Activated CD8-positive, alpha-beta memory T cell treated with anti-CD3 and anti-CD28 coated beads, Interleukin-2, amount 10 ng/mL, durations not matched to agents 7 days and 5 days (primary cell): ENCODE results near the gene NFAT5. TPM values are rescaled to one million over a fixed set of nuclear protein-coding genes. Genes with fewer than 3 reads are reported as not detected.
"Not testable (repeated sequence)": the region's sequence is repeated elsewhere in the genome, so short reads cannot be mapped to it uniquely, and the experiment has no call there.

Source experiments
- ATAC-seq: fragments of 150-1000 bp; cut with Tn5 transposase; one replicate; pipeline ENCODE4 v1.10.0; 2021; ENCODE audit warnings: moderate library complexity
- CTCF ChIA-PET: fragments of 350-600 bp; sonication (Branson Sonifier 250); formaldehyde crosslinking; loops from one replicate; lab custom pipeline; 2021; ENCODE audit warnings: antibody characterized with exemption; lab: Charles Lee
- DNase-seq: peaks from one replicate; pipeline ENCODE4 v3.0.0-alpha.2; 2020
- H3K27ac Mint-ChIP-seq: one replicate; pipeline ENCODE4 v1.8.0; 2021; ENCODE audit warnings: mild to moderate bottlenecking, mixed read lengths
- H3K27me3 Mint-ChIP-seq: one replicate; pipeline ENCODE4 v1.8.0; 2021; ENCODE audit warnings: mixed read lengths
- H3K36me3 Mint-ChIP-seq: one replicate; pipeline ENCODE4 v1.8.0; 2021; ENCODE audit warnings: mild to moderate bottlenecking, mixed read lengths
- H3K4me1 Mint-ChIP-seq: one replicate; pipeline ENCODE4 v1.8.0; 2021; ENCODE audit warnings: mixed read lengths
- H3K4me3 Mint-ChIP-seq: one replicate; pipeline ENCODE4 v1.8.0; 2021; ENCODE audit warnings: mild to moderate bottlenecking, moderate library complexity, mixed read lengths
- H3K9me3 Mint-ChIP-seq: one replicate; pipeline ENCODE4 v1.8.0; 2022; ENCODE audit warnings: low read depth, mixed read lengths
- total RNA-seq, 2 experiments: library from RNA; stranded (reverse); gene quantifications; one replicate each; pipeline ENCODE4 v1.2.3, GENCODE V29; 2021

NFAT5 gene
- total RNA-seq, 2 experiments from 2014 or later: 28.7 to 36.8 TPM

DNA sequence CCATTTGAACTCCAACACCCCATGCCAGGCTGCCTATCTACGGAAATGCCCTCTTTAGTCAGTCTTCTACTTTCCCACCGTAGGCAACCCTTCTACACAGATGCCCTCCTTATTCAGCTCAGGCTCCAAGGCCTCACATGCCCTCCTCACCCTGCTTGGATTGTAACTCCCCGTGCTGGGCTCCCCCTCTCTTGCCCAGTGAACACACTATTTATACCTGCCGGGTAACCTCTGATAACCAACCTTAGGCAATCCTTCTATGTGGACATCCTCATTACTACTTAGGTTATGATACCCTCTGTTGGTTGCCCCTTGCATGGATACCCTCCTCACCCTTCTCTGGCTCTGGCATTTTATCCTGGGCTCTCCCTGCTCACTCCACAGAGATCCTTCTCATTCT, 50.3 kb downstream of the NFAT5 start:
- CTCF ChIA-PET: no interaction called here
- ATAC-seq (no peak), DNase-seq (no peak)
- no peaks in the 10 kb centered on the region for H3K9me3 Mint-ChIP-seq
- no peak overlapping the region for H3K4me3 Mint-ChIP-seq
- H3K27ac Mint-ChIP-seq: no peak overlapping the region
- H3K36me3 Mint-ChIP-seq: peaks cover 16% of the 10 kb centered on the region
- H3K4me1 Mint-ChIP-seq: peaks cover 28% of the 10 kb centered on the region
- H3K27me3 Mint-ChIP-seq: no peaks in the 10 kb centered on the region

DNA sequence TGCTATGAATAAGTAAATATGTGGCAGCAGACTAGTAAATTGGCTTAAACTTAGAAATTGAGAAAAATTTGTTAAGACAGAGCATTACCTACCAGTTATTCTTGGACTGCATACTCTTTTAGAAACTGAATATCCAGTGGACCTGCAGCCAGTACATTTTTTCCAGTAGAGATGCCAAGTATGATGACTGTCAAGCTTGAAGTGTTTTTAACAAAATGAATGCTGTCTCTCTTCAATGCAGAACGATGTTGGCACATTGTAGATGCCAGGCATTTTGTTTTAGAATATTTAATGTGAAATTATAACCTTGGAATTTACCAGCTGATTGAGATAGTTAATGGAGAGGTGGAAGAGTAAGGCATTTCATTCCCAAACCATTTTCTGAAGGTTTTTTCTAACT, 52.5 kb downstream of the NFAT5 start:
- Mint-ChIP-seq H3K4me1 (peaks cover 17% of the 10 kb centered on the region), H3K4me3 (no peak overlapping the region), H3K36me3 (peaks cover 17% of the 10 kb centered on the region), H3K27ac (no peak overlapping the region), H3K9me3 (no peaks in the 10 kb centered on the region), H3K27me3 (no peaks in the 10 kb centered on the region)
- ATAC-seq (no peak), DNase-seq (no peak)
- CTCF ChIA-PET: interaction anchor here (1.3 to 1.6 kb wide), 2 partner anchors 63 to 223 kb away, joined by 3 to 4 read pairs; no protein-coding TSS in a partner anchor

DNA sequence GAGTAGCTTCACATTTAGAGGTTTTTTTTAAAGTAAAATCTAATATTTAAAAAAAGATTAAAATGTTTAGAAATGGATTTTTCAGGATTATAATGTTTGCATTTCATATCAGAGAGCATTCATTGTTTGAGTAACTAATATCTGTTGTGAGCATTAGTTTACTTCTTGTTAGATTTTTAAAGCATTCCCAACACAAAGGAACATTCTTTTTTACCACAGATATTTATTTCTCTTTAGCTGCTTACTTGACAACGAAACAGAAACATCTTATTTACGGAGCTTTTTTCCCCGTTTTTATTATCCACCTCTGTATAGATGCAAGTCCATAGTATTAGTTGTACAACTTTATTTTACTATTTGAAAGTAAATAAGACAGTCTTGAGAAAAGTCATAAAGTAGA, 53.0 kb downstream of the NFAT5 start:
- no peak for DNase-seq
- no peak overlapping the region for H3K4me3 Mint-ChIP-seq
- CTCF ChIA-PET: interaction anchor here (1.3 to 1.6 kb wide), 2 partner anchors 63 to 223 kb away, joined by 3 to 4 read pairs; no protein-coding TSS in a partner anchor
- H3K36me3 Mint-ChIP-seq: peaks cover 18% of the 10 kb centered on the region
- no peaks in the 10 kb centered on the region for H3K27me3 Mint-ChIP-seq
- no peak overlapping the region for H3K27ac Mint-ChIP-seq
- peaks cover 12% of the 10 kb centered on the region for H3K4me1 Mint-ChIP-seq
- no peaks in the 10 kb centered on the region for H3K9me3 Mint-ChIP-seq
- no peak for ATAC-seq

DNA sequence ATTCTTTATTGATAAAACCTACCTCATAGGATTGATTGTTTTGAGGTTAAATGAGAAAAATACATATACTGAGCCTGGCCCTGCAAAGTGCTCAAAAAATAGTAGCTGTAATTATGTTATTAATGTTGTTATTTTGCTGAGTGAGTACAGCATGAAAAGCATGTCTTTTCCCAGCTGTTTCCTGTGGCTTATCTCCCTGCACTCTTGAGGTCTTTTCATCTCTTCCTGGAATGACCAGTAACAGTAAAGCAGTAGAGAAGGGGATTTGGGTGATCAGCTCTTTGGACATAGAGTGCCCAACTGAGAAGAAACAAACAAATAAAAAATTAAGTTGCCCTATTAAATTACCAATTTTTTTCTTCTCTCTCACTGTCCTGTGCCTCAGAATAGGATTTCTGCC, 53.7 kb downstream of the NFAT5 start:
- DNase-seq: no peak
- H3K27me3 Mint-ChIP-seq: no peaks in the 10 kb centered on the region
- no peaks in the 10 kb centered on the region for H3K9me3 Mint-ChIP-seq
- peaks cover 21% of the 10 kb centered on the region for H3K36me3 Mint-ChIP-seq
- H3K4me1 Mint-ChIP-seq: peaks cover 11% of the 10 kb centered on the region
- no peak for ATAC-seq
- H3K27ac Mint-ChIP-seq: no peak overlapping the region
- no peak overlapping the region for H3K4me3 Mint-ChIP-seq
- CTCF ChIA-PET: interaction anchor here (1.6 kb wide), 1 partner anchor 224 kb away, joined by 4 read pairs; no protein-coding TSS in a partner anchor

DNA sequence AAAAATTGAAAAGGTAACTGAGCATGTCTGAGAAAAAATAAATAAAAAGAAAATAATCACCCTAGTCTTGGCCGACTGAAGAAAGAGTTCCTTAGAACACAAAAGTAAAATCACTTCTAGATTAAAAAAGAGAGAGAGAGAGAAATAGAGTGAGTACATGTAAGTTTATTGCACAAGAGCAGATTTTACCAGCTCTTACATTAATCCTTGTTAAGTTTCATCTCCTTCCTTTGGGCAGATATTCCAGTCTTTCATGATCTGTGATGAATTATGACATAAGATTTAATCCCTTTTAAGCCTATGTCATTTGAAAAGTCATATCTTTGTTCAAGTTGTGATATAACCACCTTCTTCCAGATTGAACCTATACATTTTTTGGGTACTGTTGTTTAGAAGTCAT, 54.8 kb downstream of the NFAT5 start:
- peaks cover 21% of the 10 kb centered on the region for H3K36me3 Mint-ChIP-seq
- no peak overlapping the region for H3K27ac Mint-ChIP-seq
- CTCF ChIA-PET: no interaction called here

DNA sequence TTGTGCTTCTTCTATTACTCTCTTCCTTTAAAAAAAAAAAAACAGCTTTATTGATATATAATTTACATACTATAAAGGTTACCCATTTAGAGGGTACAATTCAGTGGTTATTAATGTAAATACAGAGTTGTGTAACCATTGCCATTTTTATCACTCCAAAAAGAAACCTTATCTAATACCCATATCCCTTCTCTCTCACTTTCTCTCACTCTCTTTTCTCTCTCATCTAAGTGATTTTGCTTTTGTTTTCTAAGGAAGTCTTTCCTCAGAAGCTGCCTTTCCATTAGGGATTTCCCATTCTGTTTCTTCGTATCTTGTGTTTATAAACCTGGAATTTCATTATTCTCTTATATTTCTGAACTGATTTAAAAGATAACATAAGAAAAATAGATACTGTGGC, 55.5 kb downstream of the NFAT5 start:
- H3K4me3 Mint-ChIP-seq: no peak overlapping the region
- DNase-seq (no peak), ATAC-seq (no peak)
- H3K27me3 Mint-ChIP-seq: no peaks in the 10 kb centered on the region
- H3K27ac Mint-ChIP-seq: no peak overlapping the region
- H3K9me3 Mint-ChIP-seq: no peaks in the 10 kb centered on the region
- CTCF ChIA-PET: no interaction called here
- H3K4me1 Mint-ChIP-seq: peaks cover 13% of the 10 kb centered on the region
- H3K36me3 Mint-ChIP-seq: peaks cover 19% of the 10 kb centered on the region

More for the DNA sequence above, 54.8 kb downstream of the NFAT5 start:
- no peaks in the 10 kb centered on the region for H3K27me3 Mint-ChIP-seq
- DNase-seq (no peak), ATAC-seq (no peak)
- H3K4me1 Mint-ChIP-seq: peaks cover 11% of the 10 kb centered on the region
- no peaks in the 10 kb centered on the region for H3K9me3 Mint-ChIP-seq
- H3K4me3 Mint-ChIP-seq: no peak overlapping the region

DNA sequence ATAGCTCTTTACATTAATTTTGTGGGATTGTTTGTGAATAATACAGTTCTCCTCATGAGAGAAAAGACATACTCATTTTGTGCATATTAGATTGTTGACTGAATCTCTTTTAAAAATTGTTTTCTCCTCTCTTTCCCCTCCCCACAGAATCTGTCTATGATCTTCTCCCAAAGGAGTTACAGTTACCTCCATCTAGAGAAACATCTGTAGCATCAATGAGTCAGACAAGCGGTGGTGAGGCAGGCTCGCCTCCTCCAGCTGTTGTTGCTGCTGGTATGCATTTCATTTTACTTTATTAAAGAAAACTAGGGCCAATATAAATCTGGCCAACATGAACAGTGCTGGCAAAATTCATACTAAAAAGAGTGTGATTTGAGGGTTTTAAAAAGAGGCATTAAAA, 60.5 kb downstream of the NFAT5 start:
- ATAC-seq (no peak), DNase-seq (no peak)
- Mint-ChIP-seq H3K36me3 (peaks cover 20% of the 10 kb centered on the region), H3K4me3 (no peak overlapping the region), H3K4me1 (peaks cover 3% of the 10 kb centered on the region), H3K9me3 (no peaks in the 10 kb centered on the region), H3K27me3 (no peaks in the 10 kb centered on the region), H3K27ac (no peak overlapping the region)
- CTCF ChIA-PET: no interaction called here

DNA sequence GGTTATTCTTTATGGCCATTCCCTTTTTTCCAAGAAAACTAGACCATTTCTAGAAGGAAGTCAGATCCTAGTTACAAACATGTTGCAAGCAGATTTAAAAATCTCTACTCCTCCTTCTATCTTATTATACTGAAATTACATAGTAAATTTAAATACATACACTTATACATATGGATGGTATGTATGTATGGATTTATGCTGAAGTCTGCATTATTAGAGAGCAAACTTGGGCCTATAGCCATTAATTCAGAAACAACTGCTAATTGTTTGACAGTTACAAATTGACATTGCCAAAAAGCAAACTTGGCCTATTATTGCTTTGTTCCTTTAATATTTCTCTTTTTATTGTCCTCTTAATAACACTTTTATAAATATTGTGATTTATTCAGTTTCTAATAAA, 67.1 kb downstream of the NFAT5 start:
- no peak overlapping the region for H3K27ac Mint-ChIP-seq
- H3K36me3 Mint-ChIP-seq: peaks cover 42% of the 10 kb centered on the region
- peaks cover 12% of the 10 kb centered on the region for H3K9me3 Mint-ChIP-seq
- no peak overlapping the region for H3K4me3 Mint-ChIP-seq
- DNase-seq: no peak
- ATAC-seq: no peak
- no peaks in the 10 kb centered on the region for H3K4me1 Mint-ChIP-seq
- H3K27me3 Mint-ChIP-seq: no peaks in the 10 kb centered on the region
- CTCF ChIA-PET: interaction anchor here (1.1 kb wide), 1 partner anchor 12 kb away, joined by 3 read pairs; no protein-coding TSS in a partner anchor

DNA sequence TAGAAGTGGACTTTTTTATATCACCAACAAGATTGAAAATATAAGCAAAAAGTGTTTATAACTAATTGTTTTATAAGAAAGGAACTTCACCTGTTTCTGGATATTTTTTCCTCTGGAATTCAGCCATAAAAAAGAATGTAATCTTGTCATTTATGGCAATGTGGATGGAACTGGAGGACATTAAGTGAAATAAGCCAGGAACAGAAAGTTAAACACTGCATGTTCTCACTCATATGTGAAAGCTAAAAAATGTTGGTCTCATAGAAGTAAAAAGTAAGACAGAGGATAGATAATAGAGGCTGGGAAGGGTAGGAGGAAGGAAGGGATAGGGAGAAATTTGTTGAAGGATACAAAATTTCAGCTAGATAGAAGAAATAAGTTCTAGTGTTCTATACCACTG, 67.6 kb downstream of the NFAT5 start:
- CTCF ChIA-PET: interaction anchor here (0.7 to 1.1 kb wide), 2 partner anchors 12 to 121 kb away, joined by 3 to 5 read pairs; partner anchors contain the start of gene NOB1

DNA sequence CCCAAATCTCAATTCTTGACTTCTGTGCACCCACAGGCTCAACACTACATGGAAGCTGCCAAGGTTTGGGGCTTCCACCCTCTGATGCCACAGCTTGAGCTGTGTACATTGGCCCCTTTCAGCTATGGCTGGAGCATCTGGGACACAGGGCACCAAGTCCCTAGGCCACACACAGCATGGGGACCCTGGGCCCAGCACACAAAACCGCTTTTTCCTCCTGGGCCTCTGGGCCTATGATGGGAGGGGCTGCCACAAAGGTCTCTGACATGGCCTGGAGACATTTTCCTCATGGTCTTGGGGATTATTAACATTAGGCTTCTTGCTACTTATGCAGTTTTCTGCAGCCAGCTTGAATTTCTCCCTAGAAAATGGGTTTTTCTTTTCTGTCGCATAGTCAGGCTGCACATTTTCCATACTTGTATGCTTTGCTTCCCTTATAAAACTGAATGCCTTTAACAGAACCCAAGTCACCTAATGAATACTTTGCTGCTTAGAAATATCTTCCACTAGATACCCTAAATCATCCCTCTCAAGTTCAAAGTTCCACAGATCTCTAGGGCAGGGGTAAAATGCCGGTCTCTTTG, 70.9 kb downstream of the NFAT5 start:
- CTCF ChIA-PET, H3K27ac Mint-ChIP-seq, ATAC-seq, H3K27me3 Mint-ChIP-seq, H3K4me3 Mint-ChIP-seq, H3K4me1 Mint-ChIP-seq, DNase-seq: not testable (repeated sequence)
- Mint-ChIP-seq H3K36me3 (peaks cover 43% of the 10 kb centered on the region), H3K9me3 (peaks cover 12% of the 10 kb centered on the region)

More for the DNA sequence above, 67.6 kb downstream of the NFAT5 start:
- no peaks in the 10 kb centered on the region for H3K27me3 Mint-ChIP-seq
- no peak overlapping the region for H3K4me3 Mint-ChIP-seq
- H3K4me1 Mint-ChIP-seq: no peaks in the 10 kb centered on the region
- H3K27ac Mint-ChIP-seq: no peak overlapping the region
- DNase-seq: no peak
- no peak for ATAC-seq
- peaks cover 46% of the 10 kb centered on the region for H3K36me3 Mint-ChIP-seq
- peaks cover 12% of the 10 kb centered on the region for H3K9me3 Mint-ChIP-seq

DNA sequence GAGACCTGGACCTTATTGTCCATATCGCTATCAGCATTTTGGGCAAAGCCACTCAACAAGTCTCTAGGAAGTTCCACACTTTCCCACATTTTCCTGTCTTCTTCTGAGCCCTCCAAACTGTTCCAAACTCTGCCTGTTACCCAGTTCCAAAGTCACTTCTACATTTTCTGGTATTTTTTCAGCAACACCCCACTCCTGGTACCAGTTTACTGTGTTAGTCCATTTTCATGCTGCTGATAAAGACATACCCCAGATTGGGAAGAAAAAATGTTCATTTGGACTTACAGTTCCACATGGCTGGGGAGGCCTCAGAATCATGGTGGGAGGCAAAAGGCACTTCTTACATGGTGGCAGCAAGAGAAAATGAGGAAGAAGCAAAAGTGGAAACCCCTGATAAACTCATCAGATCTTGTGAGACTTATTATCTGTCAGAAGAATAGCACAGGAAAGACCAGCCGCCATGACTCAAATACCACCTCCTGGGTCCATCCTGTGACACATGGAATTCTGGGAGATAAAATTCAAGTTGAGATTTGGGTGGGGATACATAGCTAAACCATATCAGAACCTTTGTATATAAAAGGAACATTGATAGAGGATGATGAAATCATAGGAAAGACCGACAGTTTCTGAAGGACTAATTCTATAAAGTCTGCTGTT, 71.6 kb downstream of the NFAT5 start:
- ATAC-seq, DNase-seq, H3K27ac Mint-ChIP-seq, H3K4me3 Mint-ChIP-seq, CTCF ChIA-PET, H3K27me3 Mint-ChIP-seq, H3K4me1 Mint-ChIP-seq: not testable (repeated sequence)
- Mint-ChIP-seq H3K36me3 (peaks cover 43% of the 10 kb centered on the region), H3K9me3 (peaks cover 12% of the 10 kb centered on the region)

DNA sequence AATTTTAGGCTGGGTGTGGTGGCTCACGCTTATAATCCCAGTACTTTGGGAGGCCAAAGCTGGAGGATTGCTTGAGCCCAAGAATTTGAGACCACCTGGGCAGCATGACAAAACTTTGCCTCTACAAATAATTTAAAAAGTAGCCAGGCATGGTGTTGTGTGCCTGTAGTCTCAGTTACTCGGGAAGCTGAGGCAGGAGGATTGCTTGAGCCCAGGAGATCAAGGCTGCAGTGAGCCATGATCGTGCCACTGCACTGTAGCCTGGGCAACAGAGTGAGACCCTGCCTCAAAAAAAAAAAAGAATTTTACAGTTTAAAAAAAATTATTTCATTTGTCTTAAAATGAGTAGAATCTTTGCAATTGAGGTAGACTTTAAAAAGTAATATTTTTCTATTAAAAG, 78.2 kb downstream of the NFAT5 start:
- H3K36me3 Mint-ChIP-seq: peaks cover 11% of the 10 kb centered on the region
- DNase-seq, H3K4me3 Mint-ChIP-seq, H3K9me3 Mint-ChIP-seq, ATAC-seq, H3K4me1 Mint-ChIP-seq, H3K27me3 Mint-ChIP-seq, CTCF ChIA-PET, H3K27ac Mint-ChIP-seq: not testable (repeated sequence)

DNA sequence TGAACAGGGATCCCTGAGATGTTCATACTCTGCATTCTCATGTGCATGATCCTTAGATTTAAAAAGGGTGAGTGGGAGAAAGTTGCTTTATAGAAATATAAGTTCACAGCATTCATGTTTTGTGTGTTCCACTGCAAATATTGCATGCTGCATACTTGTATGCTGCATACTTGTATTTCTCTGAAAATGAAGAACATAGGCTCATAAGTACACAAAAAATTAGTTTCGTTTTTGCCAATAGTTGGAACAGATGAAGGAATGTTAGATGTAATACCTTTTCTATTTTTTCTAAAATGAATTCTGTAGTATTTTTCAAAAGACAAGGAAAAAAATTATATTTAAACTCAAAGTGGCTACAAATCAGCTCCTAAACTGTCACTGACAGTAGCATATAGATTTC, 79.0 kb downstream of the NFAT5 start:
- CTCF ChIA-PET: interaction anchor here (1.0 kb wide), 1 partner anchor 12 kb away, joined by 3 read pairs; no protein-coding TSS in a partner anchor
- Mint-ChIP-seq H3K36me3 (peaks cover 10% of the 10 kb centered on the region), H3K27me3 (no peaks in the 10 kb centered on the region), H3K27ac (no peak overlapping the region), H3K4me3 (no peak overlapping the region), H3K9me3 (no peaks in the 10 kb centered on the region), H3K4me1 (peaks cover 4% of the 10 kb centered on the region)
- ATAC-seq: no peak
- DNase-seq: no peak

DNA sequence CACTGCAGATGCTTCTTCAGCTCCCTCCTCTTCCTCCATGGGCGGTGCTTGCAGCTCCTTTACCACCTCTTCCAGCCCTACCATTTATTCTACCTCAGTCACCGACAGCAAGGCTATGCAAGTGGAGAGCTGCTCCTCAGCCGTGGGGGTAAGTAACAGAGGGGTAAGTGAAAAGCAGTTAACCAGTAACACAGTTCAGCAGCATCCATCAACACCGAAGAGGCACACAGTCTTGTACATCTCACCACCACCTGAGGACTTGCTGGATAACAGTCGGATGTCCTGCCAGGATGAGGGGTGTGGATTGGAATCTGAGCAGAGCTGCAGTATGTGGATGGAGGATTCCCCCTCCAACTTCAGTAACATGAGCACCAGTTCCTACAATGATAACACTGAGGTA, 81.3 kb downstream of the NFAT5 start:
- H3K36me3 Mint-ChIP-seq: peaks cover 11% of the 10 kb centered on the region
- CTCF ChIA-PET: interaction anchor here (1.0 kb wide), 2 partner anchors 59 to 176 kb away, joined by 3 to 4 read pairs; no protein-coding TSS in a partner anchor
- peaks cover 4% of the 10 kb centered on the region for H3K4me1 Mint-ChIP-seq
- DNase-seq (no peak), ATAC-seq (no peak)
- H3K9me3 Mint-ChIP-seq: no peaks in the 10 kb centered on the region
- no peaks in the 10 kb centered on the region for H3K27me3 Mint-ChIP-seq
- no peak overlapping the region for H3K4me3 Mint-ChIP-seq
- peak overlapping the region; percentile 9 for H3K27ac Mint-ChIP-seq
